Astrocyte (in vitro differentiated cells and primary cell): ENCODE measurements around the gene COL8A2.

ENCODE experiments used
- EZH2 ChIP-seq: IDR thresholded peaks from 2 replicates; pipeline ENCODE4 v1.6.1; 2012; ENCODE audit warnings: mild to moderate bottlenecking, low read length, inconsistent platforms; ENCODE audit not compliant: insufficient read depth
- TF ChIP-seq, protein P1 (sequence below): IDR thresholded peaks from 2 replicates; pipeline ENCODE4 v1.5.1; 2011; ENCODE audit warnings: low read depth, mild to moderate bottlenecking, inconsistent platforms, low read length, moderate library complexity; ENCODE audit not compliant: insufficient read depth

DNA sequence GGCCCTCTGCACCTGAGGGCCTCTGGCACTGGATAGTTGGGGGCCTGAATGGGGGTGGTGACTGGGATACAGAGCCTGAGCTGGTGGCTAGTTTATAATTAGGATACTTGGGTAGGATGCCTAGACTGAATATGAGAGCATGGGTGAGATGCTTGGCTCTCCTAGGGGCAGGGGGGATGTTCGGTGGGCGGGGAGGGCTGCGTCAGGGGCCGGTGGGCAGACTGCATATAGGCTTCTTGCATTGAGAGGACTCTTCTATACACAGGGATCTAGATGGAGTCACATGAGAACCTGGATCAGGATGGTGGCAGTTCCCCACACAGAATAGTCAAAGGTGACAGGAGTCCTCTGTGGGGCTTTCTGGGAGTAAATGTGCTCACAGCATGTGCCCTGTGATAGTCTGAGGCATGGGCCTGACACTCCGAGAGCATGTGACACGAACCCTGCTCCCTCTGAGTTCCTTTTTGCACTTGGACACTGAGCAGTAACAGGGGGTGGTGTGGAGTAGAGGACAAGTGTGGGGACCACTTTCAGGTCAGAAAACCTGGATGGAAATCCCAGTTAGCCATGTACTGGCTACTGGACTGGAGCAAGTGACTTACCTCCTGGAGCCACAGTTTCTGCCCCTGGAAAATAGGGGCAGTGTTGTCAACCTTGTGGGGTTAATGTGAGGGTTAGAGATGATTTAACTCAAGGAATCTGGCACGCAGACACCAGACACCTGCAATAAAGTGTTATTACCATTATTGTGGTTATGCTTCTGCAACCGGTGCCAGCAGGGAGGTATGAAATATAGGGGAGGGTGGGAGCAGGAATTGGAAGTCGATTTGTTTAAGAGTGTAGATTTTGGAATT is 33.2 kb upstream of the COL8A2 start:
- TF ChIP-seq, protein P1, sequence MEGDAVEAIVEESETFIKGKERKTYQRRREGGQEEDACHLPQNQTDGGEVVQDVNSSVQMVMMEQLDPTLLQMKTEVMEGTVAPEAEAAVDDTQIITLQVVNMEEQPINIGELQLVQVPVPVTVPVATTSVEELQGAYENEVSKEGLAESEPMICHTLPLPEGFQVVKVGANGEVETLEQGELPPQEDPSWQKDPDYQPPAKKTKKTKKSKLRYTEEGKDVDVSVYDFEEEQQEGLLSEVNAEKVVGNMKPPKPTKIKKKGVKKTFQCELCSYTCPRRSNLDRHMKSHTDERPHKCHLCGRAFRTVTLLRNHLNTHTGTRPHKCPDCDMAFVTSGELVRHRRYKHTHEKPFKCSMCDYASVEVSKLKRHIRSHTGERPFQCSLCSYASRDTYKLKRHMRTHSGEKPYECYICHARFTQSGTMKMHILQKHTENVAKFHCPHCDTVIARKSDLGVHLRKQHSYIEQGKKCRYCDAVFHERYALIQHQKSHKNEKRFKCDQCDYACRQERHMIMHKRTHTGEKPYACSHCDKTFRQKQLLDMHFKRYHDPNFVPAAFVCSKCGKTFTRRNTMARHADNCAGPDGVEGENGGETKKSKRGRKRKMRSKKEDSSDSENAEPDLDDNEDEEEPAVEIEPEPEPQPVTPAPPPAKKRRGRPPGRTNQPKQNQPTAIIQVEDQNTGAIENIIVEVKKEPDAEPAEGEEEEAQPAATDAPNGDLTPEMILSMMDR = no peak
- no peak for TF ChIP-seq EZH2
